GM21786 (cell line): ENCODE data around the gene PRLH.
A peak's percentile ranks its signal among the peaks of the same experiment; 100 is the strongest.

Source experiments
- ATAC-seq: cut with Tn5 transposase; IDR thresholded peaks from one replicate; pipeline ENCODE4 v1.9.1; 2021; ENCODE audit not compliant: unreplicated experiment

PRLH gene

GRCh38 chr2:237563816-237564215 lies 2.6 kb upstream of the PRLH start:
- no peak for ATAC-seq

DNA sequence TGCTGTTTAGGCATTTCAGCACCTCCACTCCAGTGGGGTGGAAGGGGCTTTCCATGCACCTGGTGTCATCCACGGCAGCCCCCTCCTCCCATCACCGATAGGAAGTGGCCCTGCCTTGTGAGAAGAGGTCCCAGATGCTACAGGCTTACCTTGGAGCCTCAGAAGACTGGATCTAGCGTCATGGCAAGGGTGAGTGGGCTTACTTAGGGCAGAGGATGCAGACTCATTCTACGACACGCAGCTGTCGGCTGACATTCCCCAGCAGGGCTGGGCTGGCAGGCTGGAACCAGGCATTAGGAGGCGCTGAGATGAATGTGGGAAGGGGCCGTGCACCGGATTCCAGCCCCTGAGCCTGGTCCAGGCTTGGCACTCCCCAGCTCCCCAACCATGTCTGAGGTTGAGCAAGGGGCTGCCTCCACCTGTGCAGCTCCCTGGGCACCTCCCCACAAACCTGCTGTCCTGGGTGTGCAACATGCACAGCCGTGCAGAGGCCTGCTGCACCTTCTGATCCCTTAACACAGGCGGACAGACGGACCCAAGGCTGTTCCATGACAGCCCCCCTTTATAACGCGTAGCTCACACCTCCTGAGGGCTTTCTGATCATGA lies 1.7 kb upstream of the PRLH start:
- no peak for ATAC-seq

DNA sequence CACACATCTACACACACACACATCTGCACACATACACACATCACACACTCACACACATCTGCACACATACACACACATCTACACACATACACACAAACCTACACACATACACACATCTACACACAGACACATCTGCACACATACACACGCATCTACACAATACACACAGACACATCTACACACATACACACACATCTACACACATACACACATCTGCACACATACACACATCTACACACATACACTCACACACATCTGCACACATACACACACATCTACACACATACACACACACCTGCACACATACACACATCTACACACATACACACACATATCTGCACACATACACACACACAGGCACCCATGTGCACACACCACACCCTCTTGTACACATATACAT lies 400 bp upstream of the PRLH start:
- ATAC-seq: no peak

DNA sequence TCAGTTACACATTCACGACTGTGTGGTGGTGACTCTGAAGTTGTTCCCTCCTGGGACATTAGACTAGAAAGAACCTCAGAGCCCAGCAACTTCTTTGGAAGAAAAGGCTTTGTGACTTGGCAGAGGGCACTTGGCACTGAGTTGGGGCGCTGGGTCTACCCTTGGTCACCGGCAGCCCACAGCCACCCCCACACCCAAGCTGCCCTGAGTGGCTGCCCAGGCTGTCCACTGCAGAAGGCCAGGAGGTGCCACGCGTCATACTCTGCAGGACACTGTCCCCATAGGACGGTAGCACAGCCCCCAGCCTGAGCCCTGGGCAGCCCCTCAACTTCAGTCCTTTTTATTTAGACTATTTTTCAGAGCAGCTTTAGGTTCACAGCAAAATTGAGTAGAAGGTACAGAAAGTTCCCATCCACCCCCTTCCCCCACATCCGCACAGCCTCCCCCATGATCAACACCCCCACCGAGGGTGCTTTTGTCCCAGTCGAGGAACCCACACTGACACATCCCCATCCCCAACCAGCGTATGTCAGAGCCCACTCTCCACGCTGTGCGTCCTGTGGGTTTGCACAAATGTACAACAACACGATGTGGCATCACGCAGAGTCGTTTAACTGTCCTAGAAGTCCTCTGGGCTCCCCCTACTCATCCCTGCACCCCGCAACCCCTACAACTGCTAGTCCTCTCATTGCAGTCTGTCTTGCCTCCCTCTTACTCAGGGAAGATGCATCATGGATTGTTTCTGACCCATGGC lies 1.1 kb downstream of the PRLH start:
- ATAC-seq: no peak

- no peak for ATAC-seq
Observed at GRCh38 chr2:237568121-237568660, 1.8 kb downstream of the PRLH start.

GRCh38 chr2:237569041-237569440 lies 2.7 kb downstream of the PRLH start:
- no peak for ATAC-seq

GRCh38 chr2:237569896-237570295 lies 3.5 kb downstream of the PRLH start:
- ATAC-seq: no peak

GRCh38 chr2:237570776-237571335 lies 4.5 kb downstream of the PRLH start:
- ATAC-seq: no peak

DNA sequence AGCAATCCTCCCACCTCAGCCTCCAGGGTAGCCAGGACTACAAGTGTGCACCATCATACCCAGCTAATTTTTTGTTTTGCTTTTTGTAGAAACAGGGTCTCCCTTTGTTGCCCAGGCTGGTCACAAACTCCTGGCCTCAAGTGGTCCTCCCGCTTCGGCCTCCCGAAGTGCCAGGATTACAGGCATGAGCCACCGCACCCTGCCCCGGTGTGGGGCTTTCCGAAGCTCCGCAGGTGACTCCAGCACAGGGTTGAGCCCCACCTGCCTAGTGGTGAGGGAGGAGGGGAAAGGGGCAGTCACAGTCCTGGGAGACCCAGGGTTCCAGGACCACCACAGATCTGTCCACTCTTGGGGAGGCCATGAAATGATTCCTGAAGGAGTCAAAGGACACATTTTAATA lies 5.2 kb downstream of the PRLH start:
- ATAC-seq: no peak

DNA sequence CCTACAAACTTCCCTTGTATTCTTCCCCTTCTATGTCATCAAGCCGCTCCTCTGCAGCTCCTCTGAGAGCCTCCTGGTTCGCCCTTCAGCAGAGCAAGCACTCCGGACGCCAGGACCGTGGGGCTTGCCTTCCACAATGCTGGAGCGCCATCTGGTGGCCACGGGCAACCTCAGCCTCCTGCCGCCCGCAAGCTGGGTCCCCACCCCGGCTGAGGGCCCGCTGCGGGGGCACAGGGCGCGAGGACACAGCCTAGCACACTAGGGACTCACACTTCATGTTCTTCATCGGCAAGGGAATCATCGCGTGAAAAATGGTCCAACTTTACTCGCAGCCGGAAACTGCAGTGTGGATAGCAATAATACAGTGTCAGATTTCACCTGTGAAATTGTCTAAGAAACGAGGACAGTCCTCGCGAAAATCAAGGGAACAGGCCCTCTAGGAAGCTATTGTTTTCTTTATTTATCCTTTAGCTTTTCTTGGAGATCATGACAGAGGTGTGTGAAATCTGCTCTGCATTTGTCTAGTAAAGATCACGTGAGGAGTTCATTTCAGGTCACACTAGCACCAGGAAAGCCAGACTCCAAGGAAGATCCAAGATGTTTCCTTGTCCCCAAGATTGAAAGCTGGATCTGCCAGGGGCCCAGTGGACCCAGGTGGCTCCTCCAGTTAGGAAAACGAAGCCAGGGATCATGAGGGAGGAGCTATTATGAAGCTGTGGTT lies 5.8 kb downstream of the PRLH start:
- ATAC-seq: peak; percentile 96

GRCh38 chr2:237572742-237573101 lies 6.3 kb downstream of the PRLH start:
- ATAC-seq: no peak

DNA sequence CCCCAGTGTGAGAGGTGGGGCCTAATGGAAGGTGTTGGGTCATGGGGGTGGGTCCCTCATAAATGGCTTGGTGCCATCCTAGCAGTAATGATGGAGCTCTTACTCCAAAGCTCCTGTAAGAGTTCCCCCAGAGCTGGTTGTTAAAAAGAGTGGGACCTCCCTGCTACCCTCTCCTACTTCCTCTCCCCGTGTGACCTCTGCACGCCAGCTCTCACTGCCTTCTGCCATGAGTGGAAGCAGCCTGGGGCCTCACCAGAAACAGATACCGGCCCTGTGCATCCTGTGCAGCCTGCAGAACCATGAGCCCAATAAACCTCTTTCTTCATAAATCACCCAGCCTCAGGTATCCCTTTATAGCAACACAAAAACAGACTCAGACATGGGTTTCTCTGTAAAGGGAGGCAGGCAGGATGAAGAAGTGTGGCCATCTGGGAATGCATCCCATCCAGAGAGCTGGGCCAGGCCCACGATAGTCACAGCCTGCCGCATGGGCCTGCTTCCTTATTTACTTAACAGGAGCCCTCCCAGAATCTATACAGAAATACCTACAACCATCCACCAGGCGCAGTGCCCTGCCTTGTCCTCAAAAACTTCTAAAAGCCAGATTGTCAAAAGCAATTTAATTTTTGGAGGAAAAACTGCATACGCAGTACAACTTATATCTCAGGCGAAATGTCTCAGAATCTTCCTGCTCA lies 7.5 kb downstream of the PRLH start:
- no peak for ATAC-seq

- no peak for ATAC-seq
Observed at GRCh38 chr2:237574467-237574866, 8.1 kb downstream of the PRLH start.

DNA sequence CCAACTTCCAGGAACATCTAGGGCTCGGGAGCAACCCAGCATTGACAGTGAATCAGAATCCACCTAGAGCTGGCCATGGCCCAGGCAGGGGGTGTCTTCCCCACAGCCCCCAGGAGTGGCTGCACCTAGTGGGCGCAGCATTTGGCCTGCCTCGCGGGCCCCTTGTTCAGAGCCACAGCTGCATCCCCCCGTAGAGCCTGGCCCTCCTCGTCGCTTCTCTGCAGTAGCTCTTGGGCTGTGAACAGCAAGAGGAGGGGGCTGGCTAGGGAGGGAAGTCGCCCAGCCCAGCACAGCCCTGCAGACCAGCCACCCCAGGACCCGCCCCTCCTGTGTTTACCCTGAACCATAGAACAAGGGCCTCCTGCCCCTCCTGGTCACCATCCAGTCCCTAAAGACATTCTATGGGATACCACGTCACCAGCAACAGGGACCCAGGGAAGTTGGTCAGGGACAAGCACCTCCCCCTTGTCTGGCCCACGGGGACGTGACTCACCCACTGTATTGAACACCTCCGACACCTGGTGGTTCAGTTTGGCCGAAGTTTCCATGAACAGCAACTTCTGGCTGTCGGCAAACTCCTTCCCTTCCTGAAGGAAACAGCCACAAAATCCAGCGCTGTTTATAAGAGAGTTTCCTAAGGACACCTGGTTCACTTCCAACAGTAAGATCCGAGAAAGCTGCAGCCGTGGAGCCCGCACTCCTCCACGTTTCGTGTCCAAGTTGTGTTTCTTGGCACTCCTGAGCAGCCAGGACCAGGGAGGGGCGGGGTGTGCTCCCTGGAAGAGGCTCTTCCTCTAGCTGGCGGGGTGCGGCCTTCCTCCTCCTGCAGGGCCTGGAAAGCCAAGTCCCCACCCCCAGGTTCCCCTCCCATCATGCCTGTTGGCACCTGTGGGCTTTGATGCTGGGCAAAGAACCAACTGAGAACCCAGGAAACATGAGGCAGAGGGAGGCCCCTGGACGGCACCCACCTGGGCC lies 8.8 kb downstream of the PRLH start:
- no peak for ATAC-seq

- no peak for ATAC-seq
Observed at GRCh38 chr2:237575869-237576862, 9.8 kb downstream of the PRLH start.

DNA sequence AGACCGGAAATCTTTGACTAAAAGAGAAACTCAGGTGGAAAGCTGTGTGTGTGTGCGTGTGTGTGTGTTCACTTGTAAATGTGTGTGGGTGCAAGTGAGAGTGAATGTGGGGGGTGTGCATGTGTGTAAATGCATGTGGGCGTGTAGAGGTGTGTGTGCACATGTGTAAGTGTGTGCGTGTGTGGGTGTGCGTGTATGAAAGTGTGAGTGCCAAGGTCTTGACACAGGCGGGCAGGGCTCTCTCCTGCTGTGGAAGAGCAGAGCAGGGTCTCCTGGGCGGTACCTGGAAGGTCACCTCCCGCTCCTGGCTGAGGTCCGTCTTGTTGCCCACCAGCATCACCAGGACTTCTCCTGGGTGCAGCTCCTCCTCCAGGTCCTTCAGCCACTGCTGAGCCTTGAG lies 10.6 kb downstream of the PRLH start:
- no peak for ATAC-seq

DNA sequence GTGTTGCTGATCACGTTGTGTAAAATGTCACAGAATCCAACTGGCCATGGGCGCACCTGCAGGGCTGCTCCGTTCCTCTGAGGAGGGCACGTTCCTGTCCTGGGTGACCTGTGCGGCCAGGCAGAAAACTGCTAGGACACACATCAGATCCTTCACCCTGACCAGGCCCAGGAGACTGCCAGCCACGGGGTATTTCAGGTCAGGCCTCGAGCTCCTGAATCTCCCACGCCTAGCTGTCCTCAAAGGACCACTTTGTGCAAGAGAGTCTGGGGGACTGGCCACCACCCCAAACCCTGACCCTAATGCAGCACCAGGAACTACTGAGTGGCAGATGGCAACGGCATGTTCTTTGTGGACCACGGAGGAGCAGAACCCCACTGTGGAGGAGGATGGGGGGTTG lies 11.1 kb downstream of the PRLH start:
- ATAC-seq: no peak

- ATAC-seq: no peak
Observed at GRCh38 chr2:237577956-237578870, 11.8 kb downstream of the PRLH start.
